HepG2 (cell line): ENCODE measurements around the gene AGTRAP. TPM values are rescaled to one million over a fixed set of nuclear protein-coding genes. Genes with fewer than 3 reads are reported as not detected.

Source experiments
- CC2D1A ChIP-seq: sonication (generic); formaldehyde crosslinking; IDR thresholded peaks from 2 replicates; pipeline ENCODE4 v1.8.1; 2023; ENCODE audit warnings: mild to moderate bottlenecking, missing genetic modification reagents
- FOXP1 ChIP-seq, 2 experiments: fragments of 450-650 bp in 1 of 2; IDR thresholded peaks; 2 replicates each; pipeline ENCODE4 v1.6.1; 2017 to 2018; ENCODE audit warnings: antibody characterized with exemption in 1 of 2
- KLF12 ChIP-seq: sonication (generic); formaldehyde crosslinking; IDR thresholded peaks from 2 replicates; pipeline ENCODE4 v1.4.0; 2020; ENCODE audit warnings: missing genetic modification reagents, borderline replicate concordance
- NCOA5 ChIP-seq: sonication (generic); formaldehyde crosslinking; IDR thresholded peaks from 2 replicates; pipeline ENCODE4 v1.4.0; 2020; ENCODE audit warnings: missing genetic modification reagents
- SRSF9 ChIP-seq: fragments of 200-400 bp; formaldehyde crosslinking; IDR thresholded peaks from 2 replicates; pipeline ENCODE4 v1.6.1; 2018; ENCODE audit warnings: borderline replicate concordance, mild to moderate bottlenecking, low read depth, low read length; ENCODE audit not compliant: insufficient read depth, poor library complexity, severe bottlenecking
- ZBTB38 ChIP-seq: sonication (generic); formaldehyde crosslinking; IDR thresholded peaks from 2 replicates; pipeline ENCODE4 v1.5.1; 2020; ENCODE audit warnings: mild to moderate bottlenecking, missing genetic modification reagents
- ZNF558 ChIP-seq: sonication (generic); formaldehyde crosslinking; IDR thresholded peaks from 2 replicates; pipeline ENCODE4 v1.9.0; 2022; ENCODE audit warnings: mild to moderate bottlenecking, missing genetic modification reagents, borderline replicate concordance
- ZNF772 ChIP-seq: sonication (generic); formaldehyde crosslinking; IDR thresholded peaks from 2 replicates; pipeline ENCODE4 v1.5.0; 2020; ENCODE audit warnings: mild to moderate bottlenecking, missing genetic modification reagents
- polyA plus RNA-seq, 8 experiments: library from polyadenylated mRNA; depleted of rRNA in 3 of 8; stranded (reverse) in 7 of 8; unstranded in 1 of 8; fragments of >200 nt; fragmentation: Illumina TruSeq in 4 of 8; extraction: Trizol in 4 of 8; gene quantifications; 2 replicates each; pipeline versions ENCODE4 v1.2.1 to v1.2.3, GENCODE V29; 2011 to 2016; ENCODE audit warnings: low read depth in 4 of 8, missing spikeins in 1 of 8, mixed read lengths in 1 of 8; ENCODE audit not compliant: insufficient read depth in 1 of 8
- total RNA-seq, 5 experiments: library from RNA; depleted of rRNA; stranded (reverse); fragments of >200 nt; fragmentation: Illumina TruSeq; extraction: Trizol; gene quantifications; 2 replicates each; pipeline ENCODE4 v1.2.3, GENCODE V29; 2016; ENCODE audit warnings: low read depth in 1 of 5
- TF ChIP-seq, protein P1 (sequence below): sonication (generic); formaldehyde crosslinking; IDR thresholded peaks from 2 replicates; pipeline ENCODE4 v1.5.0; 2020; ENCODE audit warnings: mild to moderate bottlenecking, missing genetic modification reagents
- TF ChIP-seq, protein P2 (sequence below): sonication (generic); formaldehyde crosslinking; IDR thresholded peaks from 2 replicates; pipeline ENCODE4 v1.8.0; 2022; ENCODE audit warnings: mild to moderate bottlenecking, missing genetic modification reagents; ENCODE audit not compliant: insufficient replicate concordance
- TF ChIP-seq, protein P3 (sequence below): sonication (generic); formaldehyde crosslinking; IDR thresholded peaks from 2 replicates; pipeline ENCODE4 v1.4.0; 2020; ENCODE audit warnings: mild to moderate bottlenecking, missing genetic modification reagents, borderline replicate concordance
- TF ChIP-seq, protein P4 (sequence below), 2 experiments: fragments of 450-650 bp in 1 of 2; sonication (generic) in 1 of 2; formaldehyde crosslinking in 1 of 2; IDR thresholded peaks; 2 replicates each; pipeline versions ENCODE4 v1.6.1 to v1.8.0; 2016 to 2022; ENCODE audit warnings: antibody characterized with exemption in 1 of 2, mild to moderate bottlenecking in 1 of 2, missing genetic modification reagents in 1 of 2

Gene AGTRAP
- total and polyA plus RNA-seq, 2 of the 13 experiments (the other 11 are each of a cell fraction or from before 2014, with no cell fraction given) = 28.3 to 32.0 TPM

DNA sequence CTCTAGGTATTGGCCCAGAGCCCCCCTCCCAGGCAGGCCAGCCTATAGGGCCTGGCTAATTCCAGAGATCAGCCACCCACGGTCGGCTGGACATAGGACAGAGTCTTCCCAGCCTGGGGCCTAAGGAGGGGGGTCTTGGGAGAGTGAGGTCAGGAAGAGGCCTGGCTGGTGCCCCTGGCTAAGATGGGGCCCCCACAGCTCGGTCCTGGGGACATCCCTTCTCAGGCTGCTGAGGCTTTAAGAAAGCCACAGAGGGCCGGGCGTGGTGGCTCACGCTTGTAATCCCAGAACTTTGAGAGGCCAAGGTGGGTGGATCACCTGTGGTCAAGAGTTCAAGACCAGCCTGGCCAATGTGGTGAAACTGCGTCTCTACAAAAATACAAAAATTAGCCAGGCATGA, 28.6 kb downstream of the AGTRAP start (continued):
- TF ChIP-seq, protein P1, sequence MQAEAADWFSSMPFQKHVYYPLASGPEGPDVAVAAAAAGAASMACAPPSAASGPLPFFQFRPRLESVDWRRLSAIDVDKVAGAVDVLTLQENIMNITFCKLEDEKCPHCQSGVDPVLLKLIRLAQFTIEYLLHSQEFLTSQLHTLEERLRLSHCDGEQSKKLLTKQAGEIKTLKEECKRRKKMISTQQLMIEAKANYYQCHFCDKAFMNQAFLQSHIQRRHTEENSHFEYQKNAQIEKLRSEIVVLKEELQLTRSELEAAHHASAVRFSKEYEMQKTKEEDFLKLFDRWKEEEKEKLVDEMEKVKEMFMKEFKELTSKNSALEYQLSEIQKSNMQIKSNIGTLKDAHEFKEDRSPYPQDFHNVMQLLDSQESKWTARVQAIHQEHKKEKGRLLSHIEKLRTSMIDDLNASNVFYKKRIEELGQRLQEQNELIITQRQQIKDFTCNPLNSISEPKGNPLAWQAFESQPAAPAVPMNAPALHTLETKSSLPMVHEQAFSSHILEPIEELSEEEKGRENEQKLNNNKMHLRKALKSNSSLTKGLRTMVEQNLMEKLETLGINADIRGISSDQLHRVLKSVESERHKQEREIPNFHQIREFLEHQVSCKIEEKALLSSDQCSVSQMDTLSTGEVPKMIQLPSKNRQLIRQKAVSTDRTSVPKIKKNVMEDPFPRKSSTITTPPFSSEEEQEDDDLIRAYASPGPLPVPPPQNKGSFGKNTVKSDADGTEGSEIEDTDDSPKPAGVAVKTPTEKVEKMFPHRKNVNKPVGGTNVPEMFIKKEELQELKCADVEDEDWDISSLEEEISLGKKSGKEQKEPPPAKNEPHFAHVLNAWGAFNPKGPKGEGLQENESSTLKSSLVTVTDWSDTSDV (CRISPR knock-in tag) = no peak
- TF ChIP-seq KLF12 (no peak), FOXP1 (IDR thresholded peaks at IDR 0.05) (no peak), FOXP1 (CRISPR knock-in tag; IDR thresholded peaks at IDR 0.05) (no peak), SRSF9 (no peak), CC2D1A (CRISPR knock-in tag) (no peak), ZNF772 (CRISPR knock-in tag) (no peak), ZNF558 (CRISPR knock-in tag) (no peak), ZBTB38 (no peak), NCOA5 (CRISPR knock-in tag) (no peak)
- TF ChIP-seq, protein P2, sequence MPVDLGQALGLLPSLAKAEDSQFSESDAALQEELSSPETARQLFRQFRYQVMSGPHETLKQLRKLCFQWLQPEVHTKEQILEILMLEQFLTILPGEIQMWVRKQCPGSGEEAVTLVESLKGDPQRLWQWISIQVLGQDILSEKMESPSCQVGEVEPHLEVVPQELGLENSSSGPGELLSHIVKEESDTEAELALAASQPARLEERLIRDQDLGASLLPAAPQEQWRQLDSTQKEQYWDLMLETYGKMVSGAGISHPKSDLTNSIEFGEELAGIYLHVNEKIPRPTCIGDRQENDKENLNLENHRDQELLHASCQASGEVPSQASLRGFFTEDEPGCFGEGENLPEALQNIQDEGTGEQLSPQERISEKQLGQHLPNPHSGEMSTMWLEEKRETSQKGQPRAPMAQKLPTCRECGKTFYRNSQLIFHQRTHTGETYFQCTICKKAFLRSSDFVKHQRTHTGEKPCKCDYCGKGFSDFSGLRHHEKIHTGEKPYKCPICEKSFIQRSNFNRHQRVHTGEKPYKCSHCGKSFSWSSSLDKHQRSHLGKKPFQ (CRISPR knock-in tag) = no peak
- TF ChIP-seq, protein P3, sequence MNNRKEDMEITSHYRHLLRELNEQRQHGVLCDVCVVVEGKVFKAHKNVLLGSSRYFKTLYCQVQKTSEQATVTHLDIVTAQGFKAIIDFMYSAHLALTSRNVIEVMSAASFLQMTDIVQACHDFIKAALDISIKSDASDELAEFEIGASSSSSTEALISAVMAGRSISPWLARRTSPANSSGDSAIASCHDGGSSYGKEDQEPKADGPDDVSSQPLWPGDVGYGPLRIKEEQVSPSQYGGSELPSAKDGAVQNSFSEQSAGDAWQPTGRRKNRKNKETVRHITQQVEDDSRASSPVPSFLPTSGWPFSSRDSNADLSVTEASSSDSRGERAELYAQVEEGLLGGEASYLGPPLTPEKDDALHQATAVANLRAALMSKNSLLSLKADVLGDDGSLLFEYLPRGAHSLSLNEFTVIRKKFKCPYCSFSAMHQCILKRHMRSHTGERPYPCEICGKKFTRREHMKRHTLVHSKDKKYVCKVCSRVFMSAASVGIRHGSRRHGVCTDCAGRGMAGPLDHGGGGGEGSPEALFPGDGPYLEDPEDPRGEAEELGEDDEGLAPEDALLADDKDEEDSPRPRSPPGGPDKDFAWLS (CRISPR knock-in tag) = no peak
- TF ChIP-seq, protein P4, sequence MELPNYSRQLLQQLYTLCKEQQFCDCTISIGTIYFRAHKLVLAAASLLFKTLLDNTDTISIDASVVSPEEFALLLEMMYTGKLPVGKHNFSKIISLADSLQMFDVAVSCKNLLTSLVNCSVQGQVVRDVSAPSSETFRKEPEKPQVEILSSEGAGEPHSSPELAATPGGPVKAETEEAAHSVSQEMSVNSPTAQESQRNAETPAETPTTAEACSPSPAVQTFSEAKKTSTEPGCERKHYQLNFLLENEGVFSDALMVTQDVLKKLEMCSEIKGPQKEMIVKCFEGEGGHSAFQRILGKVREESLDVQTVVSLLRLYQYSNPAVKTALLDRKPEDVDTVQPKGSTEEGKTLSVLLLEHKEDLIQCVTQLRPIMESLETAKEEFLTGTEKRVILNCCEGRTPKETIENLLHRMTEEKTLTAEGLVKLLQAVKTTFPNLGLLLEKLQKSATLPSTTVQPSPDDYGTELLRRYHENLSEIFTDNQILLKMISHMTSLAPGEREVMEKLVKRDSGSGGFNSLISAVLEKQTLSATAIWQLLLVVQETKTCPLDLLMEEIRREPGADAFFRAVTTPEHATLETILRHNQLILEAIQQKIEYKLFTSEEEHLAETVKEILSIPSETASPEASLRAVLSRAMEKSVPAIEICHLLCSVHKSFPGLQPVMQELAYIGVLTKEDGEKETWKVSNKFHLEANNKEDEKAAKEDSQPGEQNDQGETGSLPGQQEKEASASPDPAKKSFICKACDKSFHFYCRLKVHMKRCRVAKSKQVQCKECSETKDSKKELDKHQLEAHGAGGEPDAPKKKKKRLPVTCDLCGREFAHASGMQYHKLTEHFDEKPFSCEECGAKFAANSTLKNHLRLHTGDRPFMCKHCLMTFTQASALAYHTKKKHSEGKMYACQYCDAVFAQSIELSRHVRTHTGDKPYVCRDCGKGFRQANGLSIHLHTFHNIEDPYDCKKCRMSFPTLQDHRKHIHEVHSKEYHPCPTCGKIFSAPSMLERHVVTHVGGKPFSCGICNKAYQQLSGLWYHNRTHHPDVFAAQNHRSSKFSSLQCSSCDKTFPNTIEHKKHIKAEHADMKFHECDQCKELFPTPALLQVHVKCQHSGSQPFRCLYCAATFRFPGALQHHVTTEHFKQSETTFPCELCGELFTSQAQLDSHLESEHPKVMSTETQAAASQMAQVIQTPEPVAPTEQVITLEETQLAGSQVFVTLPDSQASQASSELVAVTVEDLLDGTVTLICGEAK (IDR thresholded peaks at IDR 0.05) = no peak
- TF ChIP-seq, protein P4 (CRISPR knock-in tag; IDR thresholded peaks at IDR 0.05) = no peak
